ENCODE measurements around the gene MYOF.
A peak's percentile ranks its signal among the peaks of the same experiment; 100 is the strongest.

Gene MYOF

GRCh38 chr10:93458821-93459257 is 23.3 kb downstream of the MYOF start:
- H3K4me3 ChIP-seq (ENCODE audit: low read depth, low read length): no peak overlapping the region
- TF ChIP-seq CTCF (IDR thresholded peaks at IDR 0.05; ENCODE audit: low read depth, low read length, missing control alignments): no peak
- no peak for DNase-seq (ENCODE audit: low read depth)

- H3K4me3 ChIP-seq (ENCODE audit: low read depth, low read length): no peak overlapping the region
- DNase-seq (ENCODE audit: low read depth): no peak
- TF ChIP-seq CTCF (IDR thresholded peaks at IDR 0.05; ENCODE audit: low read depth, low read length, missing control alignments): no peak
Observed at GRCh38 chr10:93457511-93457910, 24.6 kb downstream of the MYOF start.

- H3K4me3 ChIP-seq (ENCODE audit: low read depth, low read length): no peak overlapping the region
- DNase-seq (ENCODE audit: low read depth): no peak
- TF ChIP-seq CTCF (IDR thresholded peaks at IDR 0.05; ENCODE audit: low read depth, low read length, missing control alignments): no peak
Observed at GRCh38 chr10:93456480-93456879, 25.7 kb downstream of the MYOF start.

GRCh38 chr10:93454736-93455135 is 27.4 kb downstream of the MYOF start:
- DNase-seq (ENCODE audit: low read depth): no peak
- TF ChIP-seq CTCF (IDR thresholded peaks at IDR 0.05; ENCODE audit: low read depth, low read length, missing control alignments): no peak
- H3K4me3 ChIP-seq (ENCODE audit: low read depth, low read length): no peak overlapping the region

GRCh38 chr10:93454146-93454545 is 28.0 kb downstream of the MYOF start:
- H3K4me3 ChIP-seq (ENCODE audit: low read depth, low read length): no peak overlapping the region
- TF ChIP-seq CTCF (IDR thresholded peaks at IDR 0.05; ENCODE audit: low read depth, low read length, missing control alignments): no peak
- DNase-seq (ENCODE audit: low read depth): no peak

GRCh38 chr10:93452143-93452542 is 30.0 kb downstream of the MYOF start:
- peak; percentile 22 for DNase-seq (ENCODE audit: low read depth)
- TF ChIP-seq CTCF (IDR thresholded peaks at IDR 0.05; ENCODE audit: low read depth, low read length, missing control alignments): no peak
- no peak overlapping the region for H3K4me3 ChIP-seq (ENCODE audit: low read depth, low read length)

- DNase-seq (ENCODE audit: low read depth): no peak
- TF ChIP-seq CTCF (IDR thresholded peaks at IDR 0.05; ENCODE audit: low read depth, low read length, missing control alignments): no peak
- no peak overlapping the region for H3K4me3 ChIP-seq (ENCODE audit: low read depth, low read length)
Observed at GRCh38 chr10:93451244-93451947, 30.7 kb downstream of the MYOF start.
